Activated CD4-positive, CD25-positive, alpha-beta regulatory T cell treated with anti-CD3 and anti-CD28 coated beads, Interleukin-2, amount 50 U/mL, for 72 hours (primary cell): ENCODE results near the gene ALG1L2.
"Not testable (repeated sequence)": the region's sequence is repeated elsewhere in the genome, so short reads cannot be mapped to it uniquely, and the experiment has no call there.

Experiments used
- DNase-seq: peaks from one replicate; pipeline ENCODE4 v3.0.0; 2021

ALG1L2 gene

DNA sequence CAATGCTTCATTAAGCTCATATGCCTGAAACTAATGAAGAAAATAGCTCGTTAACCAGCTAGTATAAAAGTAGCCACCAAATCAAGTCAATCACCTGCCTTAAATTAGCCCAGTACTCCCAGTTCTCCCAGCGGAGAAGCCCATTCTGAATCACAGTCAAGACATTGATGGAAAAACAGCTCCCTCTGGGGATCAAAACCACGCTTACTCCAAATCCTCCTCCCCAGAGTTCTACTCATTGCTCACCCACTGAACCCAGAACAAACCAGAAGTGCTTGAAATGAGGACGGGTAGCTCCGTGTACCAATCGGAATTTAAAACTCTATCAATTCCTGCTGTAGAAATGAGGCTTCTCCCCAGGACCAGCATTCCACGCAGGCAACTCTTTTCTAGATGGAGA, 54.7 kb downstream of the ALG1L2 start:
- not testable (repeated sequence) for DNase-seq

DNA sequence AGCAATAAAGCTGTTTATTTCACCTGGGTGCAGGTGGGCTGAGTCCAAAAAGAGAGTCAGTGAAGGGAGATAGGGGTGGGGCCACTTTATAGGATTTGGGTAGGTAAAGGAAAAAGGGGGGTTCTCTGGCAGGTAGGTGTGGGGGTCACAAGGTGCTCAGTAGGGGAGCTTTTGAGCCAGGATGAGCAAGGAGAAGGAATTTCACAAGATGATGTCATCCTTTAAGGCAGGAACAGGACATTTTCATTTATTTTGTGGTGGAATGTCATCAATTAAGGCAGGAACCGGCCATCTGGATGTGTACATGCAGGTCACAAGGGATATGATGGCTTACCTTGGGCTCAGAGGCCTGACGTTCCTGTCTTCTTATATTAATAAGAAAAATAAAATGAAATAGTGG, 56.1 kb downstream of the ALG1L2 start:
- DNase-seq = not testable (repeated sequence)

DNA sequence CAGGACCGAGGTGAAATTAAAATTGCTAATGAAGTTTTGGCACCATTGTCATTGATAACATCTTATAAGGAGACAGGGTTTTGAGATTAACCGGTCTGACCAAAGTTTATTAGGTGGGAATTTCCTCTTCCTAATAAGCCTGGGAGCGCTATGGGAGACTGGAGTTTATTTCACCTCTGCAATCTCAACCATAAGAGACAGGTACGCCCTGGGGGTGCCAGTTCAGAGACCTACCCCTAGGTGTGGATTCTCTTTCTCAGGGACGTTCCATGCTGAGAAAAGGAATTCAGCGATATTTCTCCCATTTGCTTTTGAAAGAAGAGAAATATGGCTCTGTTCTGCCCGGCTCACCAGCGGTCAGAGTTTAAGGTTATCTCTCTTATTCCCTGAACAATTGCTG, 57.4 kb downstream of the ALG1L2 start:
- not testable (repeated sequence) for DNase-seq

DNA sequence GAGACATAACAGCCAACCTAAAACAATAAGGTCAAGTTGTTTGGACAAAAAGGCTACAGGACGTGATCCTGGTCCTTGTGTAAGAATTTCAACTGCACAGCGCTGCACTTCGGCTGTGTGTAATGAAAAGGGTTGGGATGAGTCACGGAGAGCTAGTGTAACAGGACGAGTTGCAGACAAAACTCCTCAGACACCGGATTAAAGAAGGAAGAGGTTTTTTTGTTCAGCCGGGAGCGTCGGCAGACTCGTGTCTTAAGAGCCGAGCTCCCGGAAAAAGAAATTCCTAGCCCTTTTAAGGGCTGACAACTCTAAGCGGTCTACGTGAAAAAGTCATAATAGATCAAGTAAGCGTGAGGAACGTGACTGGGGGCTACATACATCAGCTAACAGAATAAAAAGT, 59.1 kb downstream of the ALG1L2 start:
- DNase-seq = not testable (repeated sequence)

DNA sequence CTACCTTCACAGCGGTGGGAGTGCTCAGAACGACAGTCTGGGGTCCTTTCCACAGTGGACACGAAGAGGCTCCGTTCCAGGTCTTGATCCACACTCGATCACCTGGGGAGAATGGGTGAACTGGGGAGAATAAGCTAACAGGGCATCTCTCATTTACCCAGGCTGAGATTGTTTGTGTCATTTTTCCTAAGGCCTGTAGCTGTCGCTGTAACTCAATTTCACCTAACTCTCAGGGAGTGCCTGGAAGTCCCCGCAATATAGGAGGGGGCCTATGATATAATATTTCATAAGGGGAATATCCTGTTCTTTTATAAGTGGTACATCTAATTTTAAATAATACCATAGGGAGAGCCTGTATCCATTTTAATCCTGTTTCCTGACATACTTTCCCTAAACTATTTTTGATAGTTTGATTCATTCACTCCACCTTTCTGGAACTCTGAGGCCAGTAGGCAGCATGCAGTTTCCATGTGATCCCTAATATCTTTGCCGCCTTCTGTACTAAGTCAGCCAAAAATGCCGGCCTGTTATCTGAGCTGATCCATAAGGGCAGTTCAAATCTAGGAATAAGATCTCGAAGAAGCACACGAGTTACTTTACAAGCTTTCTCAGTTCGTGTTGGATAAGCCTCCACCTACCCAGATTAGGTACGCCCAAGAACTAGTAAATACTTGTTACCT, 62.2 kb downstream of the ALG1L2 start:
- DNase-seq = not testable (repeated sequence)

DNA sequence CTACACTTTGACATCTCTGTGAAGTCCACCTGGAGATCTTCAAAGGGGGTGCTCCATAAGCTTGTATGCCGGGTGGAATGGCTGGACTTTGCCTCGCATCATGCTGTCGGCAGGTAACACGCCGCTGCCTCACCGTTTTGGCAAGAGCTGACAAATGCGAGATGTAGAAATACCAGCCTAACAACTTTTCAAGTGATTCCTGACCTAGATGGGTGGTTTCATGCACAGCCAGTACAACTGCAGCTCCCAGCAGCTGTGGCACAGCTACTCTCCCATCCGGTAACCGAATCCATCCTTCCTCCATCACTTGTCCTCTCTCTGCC, 62.7 kb downstream of the ALG1L2 start:
- DNase-seq = not testable (repeated sequence)

DNA sequence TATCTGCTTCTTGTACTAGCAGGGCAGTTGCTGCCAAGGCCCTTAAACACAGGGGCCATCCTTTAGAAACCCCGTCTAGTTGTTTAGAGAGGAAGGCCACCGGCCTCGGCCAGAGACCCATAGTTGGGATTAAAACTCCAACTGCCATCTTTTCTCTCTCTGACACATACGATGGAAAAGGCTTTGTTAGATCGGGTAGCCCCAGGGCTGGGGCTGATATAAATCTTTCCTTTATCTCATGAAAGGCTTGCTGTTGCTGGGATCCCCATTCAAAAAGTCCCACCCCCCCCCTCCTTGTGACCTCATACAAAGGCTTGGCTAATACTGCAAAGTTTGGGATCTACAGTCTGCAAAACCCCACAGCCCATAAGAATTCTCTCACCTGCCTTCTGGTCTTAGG, 63.8 kb downstream of the ALG1L2 start:
- DNase-seq = not testable (repeated sequence)

DNA sequence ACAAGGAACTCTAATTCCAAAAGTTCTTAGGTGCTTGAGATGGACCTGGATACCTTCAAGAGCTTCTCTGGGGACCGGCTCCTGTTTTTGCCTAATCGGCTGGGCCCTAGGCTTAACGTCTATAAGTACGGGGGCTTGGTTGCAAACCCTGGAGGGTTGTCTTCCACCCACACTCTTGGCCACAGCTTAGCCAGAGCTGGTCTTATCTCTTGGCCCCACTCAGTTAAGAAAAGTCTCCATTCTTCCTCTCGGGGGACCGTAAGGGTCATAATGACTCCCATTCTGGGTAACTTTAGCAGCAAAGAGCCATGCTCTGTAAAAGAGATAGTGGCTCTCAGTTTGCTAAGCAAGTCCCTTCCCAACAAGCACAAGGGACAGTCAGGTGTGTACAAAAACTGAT, 64.8 kb downstream of the ALG1L2 start:
- DNase-seq = not testable (repeated sequence)
